Measurements from ENCODE around the gene RNF212. TPM values are rescaled to one million over a fixed set of nuclear protein-coding genes. Genes with fewer than 3 reads are reported as not detected.

Gene RNF212
- total and polyA plus RNA-seq, 9 of the 15 experiments (the other 6 are each of a cell fraction or from before 2014, with no cell fraction given) = 0.04 TPM; not detected in 8

GRCh38 chr4:1042352-1043055 is 70.9 kb downstream of the RNF212 start:
- no peak overlapping the region for H3K4me2 ChIP-seq (ENCODE audit: insufficient read depth, low read length)
- no peak overlapping the region for H3K4me3 ChIP-seq
- WGBS (ENCODE audit: insufficient coverage, low coverage, missing lambda C conversion rate) = 60% methylated on average over 1 of the region's 17 CpGs
- BruUV-seq (replicated peaks) = no TSS peak
- peak overlapping the region in 1 of 2 experiments; percentile 90; a peak in 1 of 4 replicates for H3K9ac ChIP-seq (ENCODE audit: insufficient read depth in 1 of 2, low read depth in 2 of 2, low read length in 2 of 2)
- intact Hi-C loops (cut with micrococcal nuclease) (loop anchor here (10.0 kb wide), 1 partner anchor 48 kb away; the partner anchor contains the start of gene SLC26A1), in situ Hi-C loops (cut with MboI) (no loop called here)
- peaks cover 50 to 83% of the 10 kb centered on the region in 2 experiments for H3K4me1 ChIP-seq (replicated peaks in 1 of 2; ENCODE audit: control insufficient read depth in 2 of 2, insufficient read depth in 2 of 2, low read length in 2 of 2)
- no peaks in the 10 kb centered on the region for H3K9me1 ChIP-seq (ENCODE audit: control insufficient read depth, insufficient read depth, low read length)
- no peaks in the 10 kb centered on the region for H3K79me2 ChIP-seq (ENCODE audit: control insufficient read depth, insufficient read depth, low read length)
- ChIA-PET CTCF (ENCODE audit: low intra/inter-chr PET ratio) (no interaction called here), POLR2A (no interaction called here)
- H2AFZ ChIP-seq (ENCODE audit: low read depth, low read length) = no peak overlapping the region
- ATAC-seq = no peak
- peaks cover 0 to 4% of the 10 kb centered on the region in 2 experiments; a peak in 2 of 5 replicates for H3K27me3 ChIP-seq (ENCODE audit: control insufficient read depth in 2 of 2, insufficient read depth in 2 of 2, low read length in 2 of 2)
- no peaks in the 10 kb centered on the region for H4K20me1 ChIP-seq (replicated peaks; ENCODE audit: control insufficient read depth, insufficient read depth, low read length)
- no peaks in the 10 kb centered on the region for H3K36me3 ChIP-seq (ENCODE audit: control insufficient read depth, insufficient read depth, low read length)
- H3K9me3 ChIP-seq (replicated peaks; ENCODE audit: control insufficient read depth, insufficient read depth, low read depth, low read length) = no peaks in the 10 kb centered on the region
- no peak for DNase-seq (ENCODE audit: extremely low read depth in 1 of 4, low spot score in 3 of 4)
- FAIRE-seq = peak; percentile 15
- H3K27ac ChIP-seq (ENCODE audit: extremely low read depth, low read depth, low read length) = peak overlapping the region; percentile 68; the same call in 2 of the 3 replicates
- no peak for TF ChIP-seq TCF7 (IDR thresholded peaks at IDR 0.05; ENCODE audit: borderline replicate concordance)
- TF ChIP-seq RERE (CRISPR knock-in tag; IDR thresholded peaks at IDR 0.05; ENCODE audit: borderline replicate concordance) = no peak
- no peak for TF ChIP-seq DEAF1 (CRISPR knock-in tag; IDR thresholded peaks at IDR 0.05)
- TF ChIP-seq PHF21A (IDR thresholded peaks at IDR 0.05; ENCODE audit: borderline replicate concordance, low read depth) = no peak
- peak; percentile 63; the same call in 1 of the 2 replicates for TF ChIP-seq ZNF740 (CRISPR knock-in tag; IDR thresholded peaks at IDR 0.05)
- no peak for TF ChIP-seq ZNF740 (tag; IDR thresholded peaks at IDR 0.05)
- no peak for TF ChIP-seq STAG1 (CRISPR knock-in tag; IDR thresholded peaks at IDR 0.05; ENCODE audit: borderline replicate concordance)
- TF ChIP-seq SIRT6 (IDR thresholded peaks at IDR 0.05; ENCODE audit: low read depth, low read length) = no peak
- TF ChIP-seq HDAC1 (IDR thresholded peaks at IDR 0.05) = peak in 1 of 2 experiments; percentile 45; a peak in 1 of 4 replicates
- no peak for TF ChIP-seq ESRRB (CRISPR knock-in tag; IDR thresholded peaks at IDR 0.05; ENCODE audit: borderline replicate concordance)
- TF ChIP-seq USF2 (CRISPR knock-in tag; IDR thresholded peaks at IDR 0.05) = no peak
- TF ChIP-seq HDAC6 (IDR thresholded peaks at IDR 0.05; ENCODE audit: low read depth, low read length) = no peak

Measured in K562 (cell line).